Measurements from ENCODE around the gene CFAP53.
"Not testable (repeated sequence)": the region's sequence is repeated elsewhere in the genome, so short reads cannot be mapped to it uniquely, and the experiment has no call there.

Gene CFAP53

DNA sequence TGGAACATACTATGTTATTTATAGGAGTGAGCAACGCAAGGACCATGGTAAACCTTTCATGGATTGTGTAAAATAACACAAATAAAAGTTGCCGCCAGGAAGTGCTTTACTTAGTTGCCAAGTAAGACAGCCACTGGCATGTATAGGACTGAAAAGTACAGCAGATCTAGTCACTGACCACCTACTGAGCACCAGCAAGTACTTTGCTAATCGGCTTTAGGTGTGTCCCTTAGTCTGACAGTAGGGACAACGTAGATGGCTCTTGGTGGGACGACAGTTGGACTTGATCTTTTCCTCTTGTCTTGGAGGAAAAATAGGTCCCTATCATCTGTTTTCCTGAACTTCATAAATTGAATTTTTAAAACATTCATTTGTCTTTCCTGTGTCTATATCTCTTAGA lies 34.8 kb upstream of the CFAP53 start:
- no peaks in the 10 kb centered on the region for H3K36me3 ChIP-seq (ENCODE audit: insufficient read depth, low read length)
- H3K9ac ChIP-seq (ENCODE audit: low read length) = no peak overlapping the region
- H3K27me3 ChIP-seq (ENCODE audit: control insufficient read depth in 1 of 2, insufficient read depth in 2 of 2, low read length in 2 of 2) = peaks cover 0 to 10% of the 10 kb centered on the region in 2 donors
- H3K9me3 ChIP-seq (ENCODE audit: low read length) = no peaks in the 10 kb centered on the region
- no peak overlapping the region for H3K4me3 ChIP-seq (ENCODE audit: low read depth in 1 of 2, low read length in 2 of 2)
- no peaks in the 10 kb centered on the region for H3K4me1 ChIP-seq (ENCODE audit: insufficient read depth, low read length)
- H3K27ac ChIP-seq (ENCODE audit: low read depth, low read length) = no peak overlapping the region

DNA sequence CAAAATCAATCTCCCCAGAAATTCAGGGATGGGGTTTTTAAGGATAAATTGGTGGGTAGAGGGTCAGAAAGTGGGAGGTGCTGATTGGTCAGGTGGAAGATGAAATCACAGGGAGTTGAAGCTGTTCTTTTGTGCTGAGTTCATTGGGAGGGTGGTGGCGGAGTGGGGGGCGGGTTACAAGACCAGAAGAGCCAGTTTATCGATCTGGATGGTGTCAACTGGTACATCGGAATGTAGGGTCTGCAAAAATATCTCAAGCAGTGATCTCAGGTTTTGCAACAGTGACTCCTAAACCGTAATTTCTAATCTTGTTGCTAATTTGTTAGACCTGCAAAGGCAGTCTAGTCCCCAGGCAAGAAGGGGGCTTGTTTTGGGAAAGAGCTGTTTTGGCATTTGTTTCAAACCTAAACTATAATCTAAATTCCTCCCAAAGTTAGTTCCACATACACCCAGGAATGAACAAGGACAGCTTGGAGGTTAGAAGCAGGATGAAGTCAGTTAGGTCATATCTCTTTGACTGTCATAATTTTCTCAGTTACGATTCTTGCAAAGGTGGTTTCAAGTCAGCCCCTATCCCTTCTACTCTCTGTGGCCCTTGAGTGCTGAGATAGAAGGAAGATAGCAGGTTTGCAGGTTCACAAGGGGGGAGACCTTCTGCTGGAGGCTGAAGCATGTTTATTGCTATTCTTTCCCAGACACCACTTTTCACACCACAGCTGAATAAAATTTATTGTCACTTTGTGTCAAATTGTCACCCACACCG lies 33.5 kb upstream of the CFAP53 start:
- Histone ChIP-seq H3K9me3 (ENCODE audit: low read length) (no peaks in the 10 kb centered on the region), H3K4me1 (ENCODE audit: insufficient read depth, low read length) (no peaks in the 10 kb centered on the region), H3K9ac (ENCODE audit: low read length) (no peak overlapping the region), H3K27ac (ENCODE audit: low read depth, low read length) (no peak overlapping the region), H3K4me3 (ENCODE audit: low read depth in 1 of 2, low read length in 2 of 2) (no peak overlapping the region), H3K27me3 (ENCODE audit: control insufficient read depth in 1 of 2, insufficient read depth in 2 of 2, low read length in 2 of 2) (peaks cover 0 to 10% of the 10 kb centered on the region in 2 donors), H3K36me3 (ENCODE audit: insufficient read depth, low read length) (no peaks in the 10 kb centered on the region)

DNA sequence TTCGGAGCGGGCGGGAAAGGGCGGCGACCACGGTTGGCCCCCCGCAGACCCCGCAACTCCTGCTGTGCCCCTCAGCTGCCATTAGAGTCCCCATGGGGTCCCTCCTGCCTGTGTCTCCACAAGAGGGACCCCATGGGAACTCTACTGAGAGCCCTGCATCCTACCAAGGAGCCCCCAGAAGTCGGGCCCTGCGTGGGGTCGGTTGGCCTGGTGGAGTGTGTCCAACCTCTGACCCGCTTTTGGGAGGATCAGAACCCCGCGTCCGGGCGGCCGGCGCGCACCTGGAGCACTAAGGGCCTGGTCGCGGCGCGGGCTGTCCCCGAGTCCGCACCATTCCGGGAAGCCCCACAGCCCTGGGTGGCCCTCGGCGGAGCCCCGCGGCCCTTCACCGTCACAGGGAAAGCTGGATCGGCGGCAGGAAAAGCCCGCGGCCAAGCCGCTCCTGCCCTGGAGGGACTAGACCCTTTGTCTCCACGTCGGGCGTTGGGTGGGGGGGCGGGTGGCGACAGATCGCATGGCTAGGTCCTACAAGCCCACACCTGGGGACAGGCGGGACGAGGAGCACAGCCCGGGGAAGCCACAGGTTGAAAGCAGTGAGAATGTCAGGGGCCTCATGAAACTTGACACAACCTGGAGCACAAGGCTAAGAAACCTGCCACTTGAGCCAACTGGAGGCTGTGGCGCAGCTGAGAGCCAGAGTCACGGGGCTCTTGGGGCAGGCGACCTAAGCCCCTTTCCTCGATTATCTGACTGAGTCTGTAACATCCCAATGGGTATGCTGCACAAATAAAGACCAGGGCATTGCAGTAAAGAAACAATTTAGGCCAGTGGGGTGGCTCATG lies 32.4 kb upstream of the CFAP53 start:
- no peaks in the 10 kb centered on the region for H3K36me3 ChIP-seq (ENCODE audit: insufficient read depth, low read length)
- H3K4me3 ChIP-seq (ENCODE audit: low read depth in 1 of 2, low read length in 2 of 2) = peak overlapping the region in 1 of 2 donors; percentile 84
- H3K27me3 ChIP-seq (ENCODE audit: control insufficient read depth in 1 of 2, insufficient read depth in 2 of 2, low read length in 2 of 2) = peaks cover 0 to 10% of the 10 kb centered on the region in 2 donors
- H3K9ac ChIP-seq (ENCODE audit: low read length) = no peak overlapping the region
- H3K27ac ChIP-seq (ENCODE audit: low read depth, low read length) = no peak overlapping the region
- no peaks in the 10 kb centered on the region for H3K9me3 ChIP-seq (ENCODE audit: low read length)
- no peaks in the 10 kb centered on the region for H3K4me1 ChIP-seq (ENCODE audit: insufficient read depth, low read length)

DNA sequence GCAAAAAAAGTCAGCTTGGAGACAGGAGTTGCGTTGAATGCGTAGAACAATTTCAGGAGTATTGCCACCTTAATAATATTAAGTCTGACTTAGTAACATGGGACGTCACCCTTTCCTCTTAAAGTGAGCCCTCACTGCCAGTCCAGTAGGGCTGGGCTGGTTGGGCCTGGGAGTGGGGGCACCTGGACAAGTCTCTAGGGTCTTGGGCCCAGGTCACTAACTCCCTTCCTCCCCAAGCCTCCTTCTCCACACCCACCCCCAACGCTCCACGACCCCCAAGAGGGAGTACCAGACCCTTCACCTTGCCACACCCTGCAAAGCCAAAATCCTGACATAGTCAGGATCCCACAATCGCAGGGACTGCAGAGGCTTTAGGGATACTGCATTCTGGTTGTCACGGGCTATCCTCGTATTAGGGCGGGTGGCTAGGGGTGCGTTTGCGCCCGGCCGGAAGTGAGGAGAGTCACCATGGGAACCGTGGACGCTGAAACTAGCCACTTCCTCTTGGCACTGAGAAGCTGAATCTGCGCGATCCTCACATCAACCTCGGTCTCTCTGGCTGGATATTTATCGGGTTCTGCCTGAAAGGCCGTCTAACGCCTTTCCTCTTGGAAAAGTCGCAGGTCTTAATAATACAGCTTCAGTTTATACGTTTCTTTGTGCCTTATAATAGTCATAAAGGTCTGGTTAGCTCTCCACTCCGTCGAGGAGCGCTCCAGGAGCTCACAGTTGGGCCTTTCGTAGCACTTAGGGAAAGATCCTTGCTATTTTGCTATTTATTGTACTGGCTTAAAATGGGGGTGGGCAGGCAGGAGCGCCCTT lies 31.5 kb upstream of the CFAP53 start:
- Histone ChIP-seq H3K27ac (ENCODE audit: low read depth, low read length) (no peak overlapping the region), H3K36me3 (ENCODE audit: insufficient read depth, low read length) (no peaks in the 10 kb centered on the region), H3K4me1 (ENCODE audit: insufficient read depth, low read length) (no peaks in the 10 kb centered on the region), H3K9ac (ENCODE audit: low read length) (no peak overlapping the region), H3K27me3 (ENCODE audit: control insufficient read depth in 1 of 2, insufficient read depth in 2 of 2, low read length in 2 of 2) (peaks cover 0 to 10% of the 10 kb centered on the region in 2 donors), H3K9me3 (ENCODE audit: low read length) (no peaks in the 10 kb centered on the region), H3K4me3 (ENCODE audit: low read depth in 1 of 2, low read length in 2 of 2) (peak overlapping the region in 1 of 2 donors; percentile 84)

DNA sequence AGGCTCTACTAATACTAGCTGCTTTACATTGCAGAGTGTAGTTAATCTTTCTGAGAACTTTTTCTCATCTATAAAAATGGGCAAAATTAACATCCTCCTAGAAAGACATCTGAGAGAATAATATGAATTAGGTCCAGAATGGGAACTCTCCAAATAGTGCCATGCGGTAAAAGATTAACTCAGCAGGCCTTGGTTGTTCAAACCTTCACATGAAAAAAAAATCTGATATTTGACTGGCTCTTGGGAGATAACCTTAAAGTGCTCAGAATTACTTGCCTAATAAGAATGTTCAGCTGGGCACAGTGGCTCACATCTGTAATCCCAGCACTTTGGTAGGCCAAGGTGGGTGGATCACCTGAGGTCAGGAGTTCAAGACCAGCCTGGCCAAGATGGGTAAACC lies 26.7 kb upstream of the CFAP53 start:
- Histone ChIP-seq H3K9me3 (ENCODE audit: low read length) (no peaks in the 10 kb centered on the region), H3K4me1 (ENCODE audit: insufficient read depth, low read length) (no peaks in the 10 kb centered on the region), H3K27me3 (ENCODE audit: control insufficient read depth in 1 of 2, insufficient read depth in 2 of 2, low read length in 2 of 2) (no peaks in the 10 kb centered on the region), H3K9ac (ENCODE audit: low read length) (no peak overlapping the region), H3K36me3 (ENCODE audit: insufficient read depth, low read length) (no peaks in the 10 kb centered on the region), H3K4me3 (ENCODE audit: low read depth in 1 of 2, low read length in 2 of 2) (no peak overlapping the region), H3K27ac (ENCODE audit: low read depth, low read length) (no peak overlapping the region)

DNA sequence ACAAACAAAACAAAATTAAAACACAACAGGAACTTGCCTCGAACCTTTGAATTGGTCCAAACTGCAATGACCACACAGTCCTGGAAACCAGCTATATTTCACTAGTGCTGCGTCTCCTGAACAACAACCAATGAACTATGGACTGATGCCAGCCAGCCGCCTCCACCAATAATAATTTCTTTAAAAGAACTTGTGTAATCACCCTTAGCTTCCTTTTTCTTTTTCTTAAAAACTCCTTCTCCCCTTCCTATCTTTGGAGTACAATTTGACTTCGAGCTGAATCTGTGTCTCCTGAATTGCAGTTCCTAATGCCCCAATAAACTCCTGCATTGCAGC lies 22.8 kb upstream of the CFAP53 start:
- Histone ChIP-seq H3K4me1 (ENCODE audit: insufficient read depth, low read length) (no peaks in the 10 kb centered on the region), H3K9me3 (ENCODE audit: low read length) (no peaks in the 10 kb centered on the region), H3K27me3 (ENCODE audit: control insufficient read depth in 1 of 2, insufficient read depth in 2 of 2, low read length in 2 of 2) (no peaks in the 10 kb centered on the region), H3K36me3 (ENCODE audit: insufficient read depth, low read length) (peaks cover 3% of the 10 kb centered on the region), H3K27ac (ENCODE audit: low read depth, low read length) (no peak overlapping the region), H3K9ac (ENCODE audit: low read length) (no peak overlapping the region), H3K4me3 (ENCODE audit: low read depth in 1 of 2, low read length in 2 of 2) (no peak overlapping the region)

DNA sequence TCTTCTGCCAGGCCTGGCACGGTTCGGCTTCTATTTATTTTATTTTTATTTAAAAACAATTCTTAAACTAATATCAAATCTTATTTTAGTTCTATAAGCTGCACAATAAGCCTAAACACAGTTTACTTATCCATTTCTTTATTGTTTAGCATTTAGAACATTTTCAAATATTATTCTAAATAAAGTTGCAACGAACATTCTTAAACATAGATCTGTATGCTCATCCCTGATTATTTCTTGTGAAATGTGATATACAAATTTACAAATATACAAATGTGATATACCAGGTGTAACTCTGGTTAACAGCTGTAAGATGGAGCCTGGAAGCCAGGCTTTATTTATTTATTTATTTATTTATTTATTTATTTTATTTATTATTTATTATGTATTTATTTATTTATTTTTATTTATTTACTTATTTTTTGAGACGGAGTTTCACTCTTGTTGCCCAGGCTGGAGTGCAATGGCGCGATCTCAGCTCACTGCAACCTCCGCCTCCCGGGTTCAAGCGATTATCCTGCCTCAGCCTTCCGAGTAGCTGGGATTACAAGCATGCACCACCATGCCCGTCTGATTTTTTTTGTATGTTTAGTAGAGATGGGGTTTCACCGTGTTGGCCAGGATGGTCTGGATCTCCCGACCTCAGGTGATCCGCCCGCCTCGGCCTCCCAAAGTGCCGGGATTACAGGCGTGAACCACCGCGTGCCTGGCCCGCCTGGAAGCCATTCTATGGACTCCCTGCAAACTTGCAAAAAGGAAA lies 22.2 kb upstream of the CFAP53 start:
- not testable (repeated sequence) for H3K4me1 ChIP-seq (ENCODE audit: insufficient read depth, low read length); H3K27me3 ChIP-seq (ENCODE audit: control insufficient read depth in 1 of 2, insufficient read depth in 2 of 2, low read length in 2 of 2); H3K36me3 ChIP-seq (ENCODE audit: insufficient read depth, low read length); H3K9me3 ChIP-seq (ENCODE audit: low read length)
- peak overlapping the region; percentile 33 for H3K9ac ChIP-seq (ENCODE audit: low read length)
- H3K4me3 ChIP-seq (ENCODE audit: low read depth in 1 of 2, low read length in 2 of 2) = peak overlapping the region; percentile 47 to 90
- peak overlapping the region; percentile 19 for H3K27ac ChIP-seq (ENCODE audit: low read depth, low read length)

DNA sequence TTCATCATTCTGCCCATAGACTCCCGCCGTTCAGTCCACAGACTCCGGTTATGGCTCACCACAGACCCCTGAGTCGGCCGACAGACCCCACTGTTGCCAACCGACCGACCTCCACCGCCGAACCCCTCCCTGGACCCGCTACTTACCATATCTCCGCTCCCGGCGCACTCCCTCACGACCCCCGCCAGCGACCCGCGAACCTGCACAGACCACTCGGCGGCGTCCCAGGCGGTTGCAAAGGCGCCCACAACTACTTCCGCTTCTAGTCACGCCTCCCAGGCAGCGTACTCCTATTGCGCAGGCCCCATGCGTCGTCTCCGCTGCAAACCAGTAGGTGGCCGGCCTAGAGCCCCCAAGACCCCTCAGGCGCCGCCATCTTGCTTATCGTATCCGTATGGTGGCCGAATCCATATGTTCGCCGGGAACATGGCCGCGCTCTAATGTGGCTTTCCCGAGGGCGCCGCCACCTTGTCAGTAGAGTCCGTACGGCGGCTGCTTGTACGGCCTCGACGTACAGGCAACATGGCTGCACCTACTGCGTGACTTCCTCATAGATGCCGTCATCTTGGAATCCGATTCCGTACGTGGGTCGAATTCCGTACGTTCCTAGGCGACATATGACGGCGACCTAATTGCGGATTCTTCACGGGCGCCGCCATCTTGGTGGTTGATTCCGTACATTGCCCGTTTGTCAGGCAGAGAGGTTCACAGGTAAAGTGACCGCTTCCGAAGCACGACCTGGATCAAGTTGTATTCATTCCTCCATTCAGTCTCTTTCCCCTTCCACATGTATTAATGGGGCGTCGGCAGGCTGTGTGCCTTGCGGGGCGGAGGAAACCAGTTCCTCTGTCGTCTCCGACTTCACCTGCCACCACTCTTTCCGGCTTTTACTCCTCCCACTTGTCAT lies 21.4 kb upstream of the CFAP53 start, which contains the start of gene CXXC1:
CXXC1 (minus strand) TSS at position 252 of the 907 bp plus-strand sequence; CDS start at position 149, 103 bp downstream.
- H3K4me3 ChIP-seq (ENCODE audit: low read depth in 1 of 2, low read length in 2 of 2) = peak within 1 kb of the TSS; percentile 58 to 90
- no peaks in the 10 kb centered on the region for H3K9me3 ChIP-seq (ENCODE audit: low read length)
- peak within 1 kb of the TSS; percentile 77 for H3K27ac ChIP-seq (ENCODE audit: low read depth, low read length)
- peak within 1 kb of the TSS; percentile 75 for H3K9ac ChIP-seq (ENCODE audit: low read length)
- peaks cover 17% of the 10 kb centered on the region for H3K36me3 ChIP-seq (ENCODE audit: insufficient read depth, low read length)
- H3K27me3 ChIP-seq (ENCODE audit: control insufficient read depth in 1 of 2, insufficient read depth in 2 of 2, low read length in 2 of 2) = no peaks in the 10 kb centered on the region
- no peaks in the 10 kb centered on the region for H3K4me1 ChIP-seq (ENCODE audit: insufficient read depth, low read length)

DNA sequence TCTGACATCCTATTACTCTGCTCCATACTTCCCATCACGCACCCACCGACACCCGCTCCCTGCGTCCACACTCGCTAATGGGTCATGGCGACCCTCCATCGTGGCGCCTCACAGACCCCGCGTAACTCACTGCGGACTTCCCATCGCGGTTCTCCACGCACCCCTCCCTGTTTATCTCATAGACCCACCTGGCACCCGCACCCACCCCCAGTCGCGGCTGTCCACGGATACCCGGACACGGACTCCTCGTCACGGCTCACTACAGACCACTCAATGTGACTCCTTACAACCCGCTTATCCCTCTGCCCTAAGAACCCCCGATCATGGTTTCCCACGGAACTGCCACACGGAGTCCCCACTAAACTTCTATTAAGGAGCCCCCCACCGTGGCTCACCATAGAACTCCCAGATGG lies 20.7 kb upstream of the CFAP53 start:
- Histone ChIP-seq H3K9me3 (ENCODE audit: low read length) (no peaks in the 10 kb centered on the region), H3K27ac (ENCODE audit: low read depth, low read length) (peak overlapping the region; percentile 77), H3K4me3 (ENCODE audit: low read depth in 1 of 2, low read length in 2 of 2) (peak overlapping the region; percentile 58 to 90), H3K36me3 (ENCODE audit: insufficient read depth, low read length) (peaks cover 24% of the 10 kb centered on the region), H3K9ac (ENCODE audit: low read length) (peak overlapping the region; percentile 75), H3K4me1 (ENCODE audit: insufficient read depth, low read length) (peaks cover 4% of the 10 kb centered on the region), H3K27me3 (ENCODE audit: control insufficient read depth in 1 of 2, insufficient read depth in 2 of 2, low read length in 2 of 2) (no peaks in the 10 kb centered on the region)

DNA sequence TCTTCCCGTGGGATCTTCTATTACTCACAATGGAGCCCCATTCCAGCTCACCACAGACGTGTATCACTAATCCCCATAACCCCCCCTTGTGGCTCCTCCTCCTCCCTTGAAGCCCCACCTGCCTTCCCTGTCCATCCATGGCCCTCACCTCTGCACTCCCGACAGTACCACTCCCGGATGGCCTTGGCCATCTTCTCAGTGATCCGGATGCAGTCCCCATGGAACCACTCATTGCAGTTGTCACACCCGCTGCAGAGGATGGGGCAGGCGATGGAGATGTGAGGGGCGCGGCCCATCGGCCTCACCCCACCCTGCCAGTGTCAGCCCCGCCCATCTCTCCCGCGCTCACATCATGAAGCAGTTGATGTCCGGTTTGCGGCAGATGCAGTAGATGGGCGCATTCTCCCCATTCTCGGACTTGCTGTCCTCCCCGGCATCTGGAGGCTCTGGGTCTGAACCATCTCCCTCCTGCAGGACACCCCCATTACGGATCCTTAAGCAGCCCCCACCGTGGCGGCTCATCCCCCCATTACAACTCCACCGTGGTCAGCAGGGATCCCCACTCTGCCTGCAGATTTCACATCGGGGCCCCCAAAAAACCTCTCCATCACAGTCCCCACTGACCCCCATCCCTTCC lies 20.2 kb upstream of the CFAP53 start:
- peak overlapping the region; percentile 77 for H3K27ac ChIP-seq (ENCODE audit: low read depth, low read length)
- H3K4me3 ChIP-seq (ENCODE audit: low read depth in 1 of 2, low read length in 2 of 2) = peak overlapping the region; percentile 58 to 90
- H3K9me3 ChIP-seq (ENCODE audit: low read length) = no peaks in the 10 kb centered on the region
- H3K4me1 ChIP-seq (ENCODE audit: insufficient read depth, low read length) = peaks cover 6% of the 10 kb centered on the region
- H3K36me3 ChIP-seq (ENCODE audit: insufficient read depth, low read length) = peaks cover 24% of the 10 kb centered on the region
- H3K9ac ChIP-seq (ENCODE audit: low read length) = peak overlapping the region; percentile 75
- no peaks in the 10 kb centered on the region for H3K27me3 ChIP-seq (ENCODE audit: control insufficient read depth in 1 of 2, insufficient read depth in 2 of 2, low read length in 2 of 2)

Data from muscle layer of colon (tissue), 2 donors.